ENCODE results near the gene MAD2L2.

The MAD2L2 gene

GRCh38 chr1:11640944-11641343 lies 40.0 kb downstream of the MAD2L2 start:
- TF ChIP-seq TEAD4 (IDR thresholded peaks at IDR 0.05) (no peak), TAF1 (IDR thresholded peaks at IDR 0.05; ENCODE audit: low read depth) (no peak), YY1 (IDR thresholded peaks at IDR 0.05; ENCODE audit: low read depth) (no peak), RAD21 (IDR thresholded peaks at IDR 0.05; ENCODE audit: low read depth) (no peak), FOXM1 (IDR thresholded peaks at IDR 0.05; ENCODE audit: borderline replicate concordance, low read depth) (no peak), NFIC (IDR thresholded peaks at IDR 0.05) (no peak), CEBPB (IDR thresholded peaks at IDR 0.05) (no peak), MAX (IDR thresholded peaks at IDR 0.05) (no peak), CREB1 (IDR thresholded peaks at IDR 0.05; ENCODE audit: low read depth) (no peak), ZBTB7A (IDR thresholded peaks at IDR 0.05; ENCODE audit: low read depth) (no peak), EP300 (IDR thresholded peaks at IDR 0.05; ENCODE audit: borderline replicate concordance) (no peak), TCF12 (IDR thresholded peaks at IDR 0.05; ENCODE audit: low read depth) (no peak)
- TF ChIP-seq, protein P1, sequence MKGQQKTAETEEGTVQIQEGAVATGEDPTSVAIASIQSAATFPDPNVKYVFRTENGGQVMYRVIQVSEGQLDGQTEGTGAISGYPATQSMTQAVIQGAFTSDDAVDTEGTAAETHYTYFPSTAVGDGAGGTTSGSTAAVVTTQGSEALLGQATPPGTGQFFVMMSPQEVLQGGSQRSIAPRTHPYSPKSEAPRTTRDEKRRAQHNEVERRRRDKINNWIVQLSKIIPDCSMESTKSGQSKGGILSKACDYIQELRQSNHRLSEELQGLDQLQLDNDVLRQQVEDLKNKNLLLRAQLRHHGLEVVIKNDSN (IDR thresholded peaks at IDR 0.05) = no peak
- TF ChIP-seq, protein P2, sequence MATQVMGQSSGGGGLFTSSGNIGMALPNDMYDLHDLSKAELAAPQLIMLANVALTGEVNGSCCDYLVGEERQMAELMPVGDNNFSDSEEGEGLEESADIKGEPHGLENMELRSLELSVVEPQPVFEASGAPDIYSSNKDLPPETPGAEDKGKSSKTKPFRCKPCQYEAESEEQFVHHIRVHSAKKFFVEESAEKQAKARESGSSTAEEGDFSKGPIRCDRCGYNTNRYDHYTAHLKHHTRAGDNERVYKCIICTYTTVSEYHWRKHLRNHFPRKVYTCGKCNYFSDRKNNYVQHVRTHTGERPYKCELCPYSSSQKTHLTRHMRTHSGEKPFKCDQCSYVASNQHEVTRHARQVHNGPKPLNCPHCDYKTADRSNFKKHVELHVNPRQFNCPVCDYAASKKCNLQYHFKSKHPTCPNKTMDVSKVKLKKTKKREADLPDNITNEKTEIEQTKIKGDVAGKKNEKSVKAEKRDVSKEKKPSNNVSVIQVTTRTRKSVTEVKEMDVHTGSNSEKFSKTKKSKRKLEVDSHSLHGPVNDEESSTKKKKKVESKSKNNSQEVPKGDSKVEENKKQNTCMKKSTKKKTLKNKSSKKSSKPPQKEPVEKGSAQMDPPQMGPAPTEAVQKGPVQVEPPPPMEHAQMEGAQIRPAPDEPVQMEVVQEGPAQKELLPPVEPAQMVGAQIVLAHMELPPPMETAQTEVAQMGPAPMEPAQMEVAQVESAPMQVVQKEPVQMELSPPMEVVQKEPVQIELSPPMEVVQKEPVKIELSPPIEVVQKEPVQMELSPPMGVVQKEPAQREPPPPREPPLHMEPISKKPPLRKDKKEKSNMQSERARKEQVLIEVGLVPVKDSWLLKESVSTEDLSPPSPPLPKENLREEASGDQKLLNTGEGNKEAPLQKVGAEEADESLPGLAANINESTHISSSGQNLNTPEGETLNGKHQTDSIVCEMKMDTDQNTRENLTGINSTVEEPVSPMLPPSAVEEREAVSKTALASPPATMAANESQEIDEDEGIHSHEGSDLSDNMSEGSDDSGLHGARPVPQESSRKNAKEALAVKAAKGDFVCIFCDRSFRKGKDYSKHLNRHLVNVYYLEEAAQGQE (IDR thresholded peaks at IDR 0.05; ENCODE audit: low read depth) = no peak

GRCh38 chr1:11640101-11640500 lies 40.8 kb downstream of the MAD2L2 start:
- TF ChIP-seq ZBTB7A (IDR thresholded peaks at IDR 0.05; ENCODE audit: low read depth) (no peak), CREB1 (IDR thresholded peaks at IDR 0.05; ENCODE audit: low read depth) (no peak), YY1 (IDR thresholded peaks at IDR 0.05; ENCODE audit: low read depth) (no peak), TEAD4 (IDR thresholded peaks at IDR 0.05) (no peak), TAF1 (IDR thresholded peaks at IDR 0.05; ENCODE audit: low read depth) (no peak), CEBPB (IDR thresholded peaks at IDR 0.05) (no peak)
- TF ChIP-seq, protein P1 (IDR thresholded peaks at IDR 0.05) = no peak
- TF ChIP-seq, protein P2 (IDR thresholded peaks at IDR 0.05; ENCODE audit: low read depth) = no peak

GRCh38 chr1:11639372-11639771 lies 41.6 kb downstream of the MAD2L2 start:
- no peak for TF ChIP-seq MAX (IDR thresholded peaks at IDR 0.05)
- TF ChIP-seq ZBTB7A (IDR thresholded peaks at IDR 0.05; ENCODE audit: low read depth) = no peak
- no peak for TF ChIP-seq TEAD4 (IDR thresholded peaks at IDR 0.05)
- TF ChIP-seq FOXM1 (IDR thresholded peaks at IDR 0.05; ENCODE audit: borderline replicate concordance, low read depth) = no peak
- TF ChIP-seq, protein P1 (IDR thresholded peaks at IDR 0.05) = no peak
- TF ChIP-seq EP300 (IDR thresholded peaks at IDR 0.05; ENCODE audit: borderline replicate concordance) = no peak
- TF ChIP-seq CREB1 (IDR thresholded peaks at IDR 0.05; ENCODE audit: low read depth) = no peak
- TF ChIP-seq NFIC (IDR thresholded peaks at IDR 0.05) = no peak
- TF ChIP-seq CEBPB (IDR thresholded peaks at IDR 0.05) = no peak
- TF ChIP-seq TCF12 (IDR thresholded peaks at IDR 0.05; ENCODE audit: low read depth) = no peak
- TF ChIP-seq RAD21 (IDR thresholded peaks at IDR 0.05; ENCODE audit: low read depth) = no peak
- TF ChIP-seq YY1 (IDR thresholded peaks at IDR 0.05; ENCODE audit: low read depth) = no peak
- TF ChIP-seq TAF1 (IDR thresholded peaks at IDR 0.05; ENCODE audit: low read depth) = no peak
- TF ChIP-seq EGR1 (IDR thresholded peaks at IDR 0.05) = no peak

DNA sequence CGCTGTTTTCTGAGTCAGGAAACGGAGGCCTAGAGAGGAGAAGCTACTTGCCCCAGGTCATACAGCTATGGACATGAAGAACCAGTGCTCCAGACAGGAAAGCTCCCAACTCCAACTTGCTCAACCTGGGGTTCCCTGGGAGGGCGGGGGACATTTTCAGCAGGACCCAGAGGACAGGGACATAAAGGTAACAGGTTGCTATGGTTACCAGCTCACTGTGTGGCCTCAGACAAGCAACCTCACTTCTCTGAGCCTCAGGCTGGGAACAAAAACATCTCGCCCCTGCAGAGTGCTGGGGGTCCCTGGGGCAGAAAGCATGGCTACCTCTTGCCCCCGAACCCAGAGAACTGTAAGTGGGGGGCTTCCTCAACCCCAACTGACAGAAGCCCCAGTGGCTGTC lies 42.8 kb downstream of the MAD2L2 start:
- TF ChIP-seq CREB1 (IDR thresholded peaks at IDR 0.05; ENCODE audit: low read depth) = no peak
- no peak for TF ChIP-seq TCF12 (IDR thresholded peaks at IDR 0.05; ENCODE audit: low read depth)
- TF ChIP-seq RAD21 (IDR thresholded peaks at IDR 0.05; ENCODE audit: low read depth) = no peak
- TF ChIP-seq, protein P2 (IDR thresholded peaks at IDR 0.05; ENCODE audit: low read depth) = no peak
- no peak for TF ChIP-seq MAX (IDR thresholded peaks at IDR 0.05)
- no peak for TF ChIP-seq CEBPB (IDR thresholded peaks at IDR 0.05)
- TF ChIP-seq TAF1 (IDR thresholded peaks at IDR 0.05; ENCODE audit: low read depth) = no peak
- no peak for TF ChIP-seq ZBTB7A (IDR thresholded peaks at IDR 0.05; ENCODE audit: low read depth)
- no peak for TF ChIP-seq TEAD4 (IDR thresholded peaks at IDR 0.05)
- TF ChIP-seq, protein P1 (IDR thresholded peaks at IDR 0.05) = no peak
- no peak for TF ChIP-seq NFIC (IDR thresholded peaks at IDR 0.05)
- no peak for TF ChIP-seq EGR1 (IDR thresholded peaks at IDR 0.05)

Measured in Ishikawa (cell line).